Measurements from ENCODE around the gene PRTN3.
A peak's percentile ranks its signal among the peaks of the same experiment; 100 is the strongest.

PRTN3 gene

GRCh38 chr19:840519-841206 lies at the start of gene PRTN3:
TSS of gene PRTN3 (plus strand) at chr19:840999. CDS start at chr19:841009, 10 bp downstream.
- no peak for DNase-seq

- DNase-seq = no peak
Observed at GRCh38 chr19:791007-791566, 49.7 kb upstream of the PRTN3 start.

DNA sequence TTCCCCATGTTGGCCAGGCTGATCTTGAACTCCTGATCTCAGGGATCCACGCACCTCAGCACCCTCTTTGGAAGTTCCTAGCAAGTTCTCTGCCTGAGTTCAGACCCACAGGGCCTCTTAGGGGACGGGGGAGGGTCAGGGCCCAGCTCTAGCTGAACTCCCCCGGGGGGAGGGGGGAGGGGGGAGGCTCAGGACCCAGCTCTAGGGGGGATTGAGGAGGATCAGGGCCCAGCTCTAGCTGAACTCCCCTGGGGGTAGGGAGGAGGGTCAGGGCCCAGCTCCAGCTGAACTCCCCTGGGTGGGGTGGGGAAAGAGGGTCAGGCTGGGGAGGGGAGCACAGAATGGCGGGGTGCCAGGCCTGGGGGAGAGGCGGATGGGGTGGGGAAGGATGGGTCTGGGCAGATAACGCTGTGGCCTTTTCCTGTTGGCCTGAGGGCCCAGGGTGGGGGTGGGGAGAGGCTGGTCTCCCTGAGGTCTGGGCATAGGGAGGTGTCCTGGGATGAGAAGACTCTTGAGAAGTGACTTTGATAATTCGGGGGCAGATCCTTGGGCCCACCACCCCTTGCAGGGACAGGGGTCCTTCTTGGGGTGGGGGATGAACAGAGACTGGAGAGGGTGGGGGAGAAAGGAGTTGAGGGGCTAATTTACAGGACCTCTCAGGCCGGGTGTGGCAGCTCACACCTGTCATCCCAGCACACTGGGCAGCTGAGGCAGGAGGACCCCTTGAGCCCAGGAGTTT lies 49.1 kb upstream of the PRTN3 start:
- DNase-seq = no peak

GRCh38 chr19:792306-792885 lies 48.4 kb upstream of the PRTN3 start:
- DNase-seq = no peak

DNA sequence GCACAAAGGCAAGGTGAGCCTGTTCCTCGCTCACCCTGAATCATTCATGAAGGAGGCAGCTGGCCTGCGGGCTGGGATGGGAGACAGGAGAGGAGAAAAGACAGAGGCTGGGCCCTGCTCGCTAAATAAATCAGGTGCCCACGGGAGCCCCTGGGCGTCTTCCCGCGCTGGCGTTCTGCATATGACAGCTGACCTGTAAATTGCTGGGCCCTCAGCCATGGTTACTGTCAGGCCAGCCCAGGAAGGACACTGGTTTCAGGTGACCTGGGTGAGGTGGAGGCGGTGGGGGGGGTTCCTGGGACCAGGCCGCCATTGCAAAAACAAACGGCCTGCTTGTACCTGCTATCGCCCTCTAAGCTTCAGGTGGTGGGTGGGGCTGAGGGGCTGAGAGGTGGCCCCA lies 47.0 kb upstream of the PRTN3 start:
- DNase-seq = no peak

GRCh38 chr19:795073-795611 lies 45.7 kb upstream of the PRTN3 start:
- DNase-seq = no peak

GRCh38 chr19:795691-796581 lies 44.9 kb upstream of the PRTN3 start:
- no peak for DNase-seq

- DNase-seq = peak; percentile 100
Observed at GRCh38 chr19:796692-797527, 43.9 kb upstream of the PRTN3 start, which contains the start of gene PTBP1. TSS of gene PTBP1 (plus strand) at chr19:797452. CDS start at chr19:797498, 46 bp downstream.

GRCh38 chr19:797528-798414 lies 43.0 kb upstream of the PRTN3 start:
- peak; percentile 82 for DNase-seq

DNA sequence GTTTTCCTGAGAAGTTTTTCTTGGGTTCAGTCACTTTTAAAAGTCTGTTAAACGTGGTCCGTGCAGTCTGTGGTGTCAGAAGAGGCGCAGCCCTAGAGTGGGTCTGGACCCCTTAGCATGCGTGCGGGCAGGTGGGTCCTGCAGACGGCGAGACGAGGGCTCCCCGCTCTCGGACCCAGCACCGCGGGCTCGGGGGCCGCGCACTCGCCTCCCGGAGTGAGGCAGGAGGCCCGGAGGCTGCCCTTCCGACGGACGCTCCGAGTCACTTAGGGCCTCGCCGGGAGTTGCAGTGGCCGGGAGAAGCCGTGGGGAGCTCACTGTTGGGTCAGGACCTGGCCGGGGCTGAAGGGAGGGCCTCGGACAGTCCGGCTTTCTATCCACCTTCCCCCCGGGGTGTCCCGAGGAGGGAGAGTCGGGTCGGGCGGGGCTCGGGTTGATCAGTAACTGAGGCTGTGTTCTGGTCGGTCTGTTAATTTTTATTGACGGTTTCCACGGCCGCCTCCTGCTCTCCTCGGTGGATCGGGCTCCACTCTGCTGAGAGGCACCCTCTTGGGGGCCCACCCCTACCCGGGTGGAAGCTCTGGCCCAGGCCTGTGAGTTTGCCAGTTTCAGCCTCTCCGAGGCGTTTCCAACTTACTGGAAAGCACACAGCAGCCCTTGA lies 42.3 kb upstream of the PRTN3 start:
- no peak for DNase-seq

GRCh38 chr19:799076-799881 lies 41.5 kb upstream of the PRTN3 start:
- DNase-seq = no peak

GRCh38 chr19:800360-801029 lies 40.3 kb upstream of the PRTN3 start:
- no peak for DNase-seq

DNA sequence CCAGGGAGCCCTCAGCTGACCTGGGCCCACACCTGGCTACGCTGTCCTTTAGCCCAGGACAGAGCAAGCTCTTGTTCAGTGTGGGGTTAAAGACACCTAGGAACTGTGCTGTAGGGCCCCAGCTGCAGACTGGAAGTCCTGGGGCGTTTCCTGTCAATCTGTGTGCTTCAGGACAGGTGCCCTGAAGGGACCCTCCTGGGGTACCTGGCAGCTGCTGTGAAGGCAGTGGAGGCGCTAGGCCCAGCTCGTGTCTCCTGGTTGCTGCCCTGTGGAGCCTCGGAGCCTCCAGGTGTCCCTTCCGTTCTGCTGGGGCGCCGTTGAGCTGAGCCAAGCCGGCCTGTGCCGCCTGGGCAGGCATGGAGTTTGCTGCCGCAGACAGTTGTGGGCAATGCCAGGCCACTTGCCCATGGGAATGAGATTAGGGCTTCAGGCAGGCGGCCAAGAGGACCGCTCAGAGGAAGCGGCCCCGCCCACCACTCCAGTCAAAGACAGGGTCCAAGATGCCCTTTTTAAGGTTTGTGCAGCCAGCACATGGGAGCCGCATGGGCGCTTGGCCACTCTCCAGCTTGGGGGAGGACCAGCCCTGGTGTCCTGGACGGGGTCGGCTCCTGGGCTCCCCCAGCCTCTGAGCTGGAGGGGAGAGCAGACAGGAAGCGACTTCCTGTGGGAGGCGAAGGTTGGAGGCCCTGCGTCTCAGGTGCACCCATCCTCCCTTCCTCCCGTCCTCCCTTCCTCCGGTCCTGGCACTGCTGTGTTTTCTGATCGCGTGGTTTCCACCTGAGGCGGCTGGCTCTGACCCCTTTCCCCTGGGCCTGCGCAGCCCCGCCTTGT lies 39.6 kb upstream of the PRTN3 start:
- DNase-seq = no peak

- no peak for DNase-seq
Observed at GRCh38 chr19:801861-802497, 38.8 kb upstream of the PRTN3 start.

DNA sequence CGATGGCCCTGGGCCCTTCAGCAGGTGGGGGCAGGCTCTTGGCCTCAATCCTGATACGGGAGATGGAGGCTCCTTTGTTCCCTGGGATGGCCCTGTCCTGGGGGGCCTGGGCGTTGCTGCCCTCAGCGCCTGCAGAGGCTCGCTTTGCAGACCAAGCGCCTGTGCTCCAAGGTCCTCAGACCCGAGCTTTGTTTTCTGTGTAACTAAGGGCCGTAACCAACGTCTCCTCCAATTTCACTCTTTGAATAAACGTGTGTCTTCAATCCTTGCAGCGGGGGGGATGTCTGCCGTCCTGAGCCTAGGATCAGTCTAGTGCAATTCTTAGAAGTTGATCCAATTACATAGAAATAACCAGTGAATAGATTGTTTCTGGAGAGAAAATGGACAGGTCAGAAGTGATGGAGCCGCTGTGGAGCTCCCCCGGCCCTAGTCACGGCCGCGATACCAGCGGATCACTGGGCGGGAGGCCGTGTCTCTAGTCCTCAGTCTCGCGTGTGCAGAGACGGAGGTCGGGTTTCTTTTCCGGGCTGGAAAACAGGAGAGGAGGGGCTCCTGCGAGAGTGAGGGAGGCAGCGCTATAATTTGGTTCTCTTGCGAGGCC lies 38.2 kb upstream of the PRTN3 start:
- no peak for DNase-seq

GRCh38 chr19:803099-803561 lies 37.7 kb upstream of the PRTN3 start:
- DNase-seq = no peak

Measured in NCI-H1048 (cell line).